Osteocyte (in vitro differentiated cells): Measurements from ENCODE around the gene MOV10L1. TPM values are rescaled to one million over a fixed set of nuclear protein-coding genes. Genes with fewer than 3 reads are reported as not detected.

Experiments used
- DNase-seq: peaks from one replicate; pipeline ENCODE4 v3.0.0; 2021; ENCODE audit warnings: mixed read lengths; ENCODE audit not compliant: unreplicated experiment; ENCODE audit errors: extremely low spot score
- H3K27ac Mint-ChIP-seq: one replicate; pipeline ENCODE4 v1.8.0; 2021; ENCODE audit warnings: mild to moderate bottlenecking, mixed read lengths; ENCODE audit not compliant: unreplicated experiment
- H3K27me3 Mint-ChIP-seq: one replicate; pipeline ENCODE4 v1.8.0; 2021; ENCODE audit warnings: mixed read lengths; ENCODE audit not compliant: unreplicated experiment
- H3K36me3 Mint-ChIP-seq: one replicate; pipeline ENCODE4 v1.8.0; 2021; ENCODE audit warnings: mixed read lengths; ENCODE audit not compliant: unreplicated experiment
- H3K4me1 Mint-ChIP-seq: one replicate; pipeline ENCODE4 v1.8.0; 2021; ENCODE audit warnings: mixed read lengths; ENCODE audit not compliant: unreplicated experiment
- H3K4me3 Mint-ChIP-seq: one replicate; pipeline ENCODE4 v1.8.0; 2021; ENCODE audit warnings: mild to moderate bottlenecking, moderate library complexity, mixed read lengths; ENCODE audit not compliant: unreplicated experiment
- H3K9me3 Mint-ChIP-seq: one replicate; pipeline ENCODE4 v1.8.0; 2021; ENCODE audit warnings: mixed read lengths; ENCODE audit not compliant: unreplicated experiment
- CTCF ChIP-seq: fragments of 200-600 bp; sonication (generic); IDR thresholded peaks from 2 replicates; pipeline ENCODE4 v1.5.0; 2021; ENCODE audit warnings: antibody characterized with exemption, mild to moderate bottlenecking, moderate library complexity
- total RNA-seq: library from RNA; stranded (reverse); gene quantifications from 2 replicates; pipeline ENCODE4 v1.2.1, GENCODE V29; 2021

The MOV10L1 gene
- total RNA-seq, 1 donor from 2014 or later = 1.4 TPM

- Mint-ChIP-seq H3K36me3 (no peaks in the 10 kb centered on the region), H3K27ac (no peak overlapping the region)
These were observed 107.4 kb downstream of the MOV10L1 start for GRCh38 chr22:50197000-50197800.

GRCh38 chr22:50197856-50198623, 108.2 kb downstream of the MOV10L1 start:
- no peak for DNase-seq
- Mint-ChIP-seq H3K9me3 (no peaks in the 10 kb centered on the region), H3K36me3 (no peaks in the 10 kb centered on the region), H3K27ac (no peak overlapping the region), H3K27me3 (no peaks in the 10 kb centered on the region), H3K4me1 (peaks cover 15% of the 10 kb centered on the region), H3K4me3 (no peak overlapping the region)
- TF ChIP-seq CTCF = no peak

More at GRCh38 chr22:50197000-50197800, 107.4 kb downstream of the MOV10L1 start:
- Mint-ChIP-seq H3K4me1 (peaks cover 12% of the 10 kb centered on the region), H3K27me3 (no peaks in the 10 kb centered on the region), H3K9me3 (no peaks in the 10 kb centered on the region), H3K4me3 (no peak overlapping the region)
- DNase-seq = no peak
- TF ChIP-seq CTCF = no peak

GRCh38 chr22:50198624-50199017, 108.8 kb downstream of the MOV10L1 start:
- Mint-ChIP-seq H3K27ac (no peak overlapping the region), H3K27me3 (no peaks in the 10 kb centered on the region), H3K9me3 (no peaks in the 10 kb centered on the region), H3K4me1 (peaks cover 15% of the 10 kb centered on the region), H3K36me3 (peaks cover 6% of the 10 kb centered on the region), H3K4me3 (no peak overlapping the region)
- no peak for DNase-seq
- TF ChIP-seq CTCF = no peak

- Mint-ChIP-seq H3K27me3 (no peaks in the 10 kb centered on the region), H3K4me1 (peaks cover 15% of the 10 kb centered on the region)
These were observed 109.5 kb downstream of the MOV10L1 start for GRCh38 chr22:50199251-50199721.

More at GRCh38 chr22:50199251-50199721, 109.5 kb downstream of the MOV10L1 start:
- peak overlapping the region; percentile 66 for H3K4me3 Mint-ChIP-seq
- TF ChIP-seq CTCF = no peak
- peaks cover 10% of the 10 kb centered on the region for H3K36me3 Mint-ChIP-seq
- no peak overlapping the region for H3K27ac Mint-ChIP-seq
- DNase-seq = no peak
- no peaks in the 10 kb centered on the region for H3K9me3 Mint-ChIP-seq
